Endothelial cell of umbilical vein (primary cell): ENCODE results near the gene TGFBR3. TPM values are rescaled to one million over a fixed set of nuclear protein-coding genes. Genes with fewer than 3 reads are reported as not detected.
A peak's percentile ranks its signal among the peaks of the same experiment; 100 is the strongest.

ENCODE experiments used
- BruUV-seq: library from RNA; stranded (reverse); fragments of 400-500 nt; replicated peaks from 2 replicates; lab custom pipeline; 2021; lab: Mats Ljungman, UMichigan
- CTCF ChIA-PET: fragments of 300-600, 350-600 bp; sonication (Branson Sonifier 250); formaldehyde crosslinking; loops from one replicate; lab custom pipeline; 2021; ENCODE audit warnings: antibody characterized with exemption, inconsistent platforms; lab: Charles Lee
- POLR2A ChIA-PET: fragments of 300-600, 350-600 bp; sonication (Branson Sonifier 250); formaldehyde crosslinking; loops from one replicate; lab custom pipeline; 2021; ENCODE audit warnings: antibody characterized with exemption, inconsistent platforms; lab: Charles Lee
- DNase-seq: peaks from one replicate; pipeline ENCODE4 v3.0.0-alpha.2; 2011; ENCODE audit warnings: low read depth, low spot score
- FAIRE-seq: peaks from 2 replicates; lab custom pipeline; 2011; peaks lifted over from hg19 to GRCh38; lab: Jason Lieb, UNC
- H2AFZ ChIP-seq: 2 replicates; pipeline ENCODE4 v1.6.0; 2012; ENCODE audit warnings: low read depth, low read length, control low read depth, inconsistent platforms
- H3K27ac ChIP-seq: 2 replicates; pipeline ENCODE4 v1.5.1; 2011; ENCODE audit warnings: low read depth, mild to moderate bottlenecking, control low read depth, low read length, moderate library complexity; ENCODE audit not compliant: insufficient read depth
- H3K27me3 ChIP-seq, 2 experiments: 2 replicates each; pipeline versions ENCODE4 v1.6.0 to v1.6.1; 2011; ENCODE audit warnings: low read length in 2 of 2, mixed read lengths in 1 of 2; ENCODE audit not compliant: control insufficient read depth in 2 of 2, insufficient read depth in 2 of 2
- H3K36me3 ChIP-seq, 2 experiments: 2 replicates in 1 of 2; 3 replicates in 1 of 2; pipeline ENCODE4 v1.5.1; 2011; ENCODE audit warnings: low read length in 2 of 2, mild to moderate bottlenecking in 1 of 2, moderate library complexity in 1 of 2; ENCODE audit not compliant: control insufficient read depth in 2 of 2, insufficient read depth in 2 of 2; ENCODE audit errors: extremely low read depth in 1 of 2
- H3K4me1 ChIP-seq: 3 replicates; pipeline ENCODE4 v1.5.1; 2011; ENCODE audit warnings: mild to moderate bottlenecking, low read length; ENCODE audit not compliant: control insufficient read depth, insufficient read depth; ENCODE audit errors: extremely low read depth
- H3K4me2 ChIP-seq: 2 replicates; pipeline ENCODE4 v1.6.1; 2011; ENCODE audit warnings: low read length, control low read depth, mixed read lengths; ENCODE audit not compliant: insufficient read depth
- H3K4me3 ChIP-seq, 3 experiments: fragments of 200-600 bp in 1 of 3; sonication (generic), shearing (Covaris generic) in 1 of 3; replicated peaks in 1 of 3; 2 replicates each; pipeline ENCODE4 v1.5.1; 2011 to 2016; ENCODE audit warnings: control low read depth in 3 of 3, low read length in 3 of 3, mild to moderate bottlenecking in 2 of 3, inconsistent platforms in 1 of 3, low read depth in 1 of 3, moderate library complexity in 1 of 3; ENCODE audit not compliant: insufficient read depth in 1 of 3
- H3K79me2 ChIP-seq: 2 replicates; pipeline ENCODE4 v1.6.0; 2012; ENCODE audit warnings: low read length, inconsistent platforms; ENCODE audit not compliant: control insufficient read depth, insufficient read depth
- H3K9ac ChIP-seq: replicated peaks from 2 replicates; pipeline ENCODE3; 2011; ENCODE audit warnings: low read length, control low read depth; ENCODE audit not compliant: insufficient read depth; ENCODE audit errors: extremely low read depth
- H3K9me1 ChIP-seq: replicated peaks from 3 replicates; pipeline ENCODE4 v1.6.0; 2011; ENCODE audit warnings: mild to moderate bottlenecking, low read length; ENCODE audit not compliant: control insufficient read depth, insufficient read depth; ENCODE audit errors: extremely low read depth
- H3K9me3 ChIP-seq: replicated peaks from 2 replicates; pipeline ENCODE4 v1.5.1; 2012; ENCODE audit warnings: low read length, inconsistent platforms; ENCODE audit not compliant: control insufficient read depth, insufficient read depth
- H4K20me1 ChIP-seq: replicated peaks from 2 replicates; pipeline ENCODE3; 2011; ENCODE audit warnings: mild to moderate bottlenecking, low read length; ENCODE audit not compliant: control insufficient read depth, insufficient read depth; ENCODE audit errors: extremely low read depth
- EZH2 ChIP-seq: IDR thresholded peaks from 2 replicates; pipeline ENCODE4 v1.6.1; 2012; ENCODE audit warnings: borderline replicate concordance, low read depth, mild to moderate bottlenecking, moderate library complexity, low read length, inconsistent platforms; ENCODE audit not compliant: severe bottlenecking
- FOS ChIP-seq: IDR thresholded peaks from 2 replicates; pipeline ENCODE4 v1.6.1; 2011; ENCODE audit warnings: mild to moderate bottlenecking, low read length, moderate library complexity, borderline replicate concordance; ENCODE audit not compliant: insufficient read depth
- GATA2 ChIP-seq: IDR thresholded peaks from 2 replicates; pipeline ENCODE4 v1.7.0; 2011; ENCODE audit warnings: low read depth, mild to moderate bottlenecking, moderate library complexity, mixed read lengths, low read length; ENCODE audit not compliant: insufficient read length, insufficient read depth
- JUN ChIP-seq: IDR thresholded peaks from 2 replicates; pipeline ENCODE4 v1.6.1; 2011; ENCODE audit warnings: borderline replicate concordance, low read depth; ENCODE audit not compliant: insufficient read length, insufficient read depth
- MYC ChIP-seq: IDR thresholded peaks from one replicate; pipeline ENCODE4 v1.6.1; 2011; ENCODE audit warnings: mild to moderate bottlenecking, low read depth, low read length
- POLR2A ChIP-seq: IDR thresholded peaks from 2 replicates; pipeline ENCODE4 v1.6.1; 2012; ENCODE audit warnings: low read depth, mild to moderate bottlenecking, control low read depth, low read length
- POLR2AphosphoS5 ChIP-seq: IDR thresholded peaks from 2 replicates; pipeline ENCODE4 v1.6.1; 2012; ENCODE audit warnings: low read depth, mild to moderate bottlenecking, control low read depth, low read length, moderate library complexity; ENCODE audit not compliant: insufficient read depth
- dilution Hi-C: fragments of 300-500 bp; cut with MboI; formaldehyde crosslinking; loops from one replicate; pipeline ENCODE4 v1.15.0; 2019; ENCODE audit warnings: low sequenced_read_pairs; ENCODE audit not compliant: extremely low pct_ligation_motif_present
- intact Hi-C: fragments of 100-400 bp; cut with micrococcal nuclease; formaldehyde crosslinking; loops from one replicate; pipeline ENCODE4 v1.10.0; 2022
- polyA plus RNA-seq, 4 experiments: library from polyadenylated mRNA; depleted of rRNA in 3 of 4; stranded (reverse) in 3 of 4; unstranded in 1 of 4; fragments of >200 nt; gene quantifications; 2 replicates each; pipeline versions ENCODE4 v1.2.1 to v1.2.3, GENCODE V29; 2011 to 2012; ENCODE audit warnings: missing spikeins in 1 of 4
- total RNA-seq: library from RNA; stranded (reverse); gene quantifications from 2 replicates; pipeline ENCODE4 v1.2.3, GENCODE V29; 2021
- TF ChIP-seq, protein P1 (sequence below): IDR thresholded peaks from 2 replicates; pipeline ENCODE4 v1.6.1; 2011; ENCODE audit not compliant: insufficient read depth, insufficient read length
- TF ChIP-seq, protein P2 (sequence below), 2 donors: IDR thresholded peaks; 1 replicate in 1 of 2; 2 replicates in 1 of 2; pipeline ENCODE4 v1.5.1; 2011; ENCODE audit warnings: low read length in 2 of 2, mild to moderate bottlenecking in 2 of 2, moderate library complexity in 2 of 2, control low read depth in 1 of 2, inconsistent platforms in 1 of 2, low read depth in 1 of 2; ENCODE audit not compliant: insufficient read depth in 1 of 2; ENCODE audit errors: extremely low read depth in 1 of 2

Gene TGFBR3
- total and polyA plus RNA-seq, 2 donors (not counting 3 experiments of a cell fraction or from before 2014, with no cell fraction given): 8.0 to 13.4 TPM

DNA sequence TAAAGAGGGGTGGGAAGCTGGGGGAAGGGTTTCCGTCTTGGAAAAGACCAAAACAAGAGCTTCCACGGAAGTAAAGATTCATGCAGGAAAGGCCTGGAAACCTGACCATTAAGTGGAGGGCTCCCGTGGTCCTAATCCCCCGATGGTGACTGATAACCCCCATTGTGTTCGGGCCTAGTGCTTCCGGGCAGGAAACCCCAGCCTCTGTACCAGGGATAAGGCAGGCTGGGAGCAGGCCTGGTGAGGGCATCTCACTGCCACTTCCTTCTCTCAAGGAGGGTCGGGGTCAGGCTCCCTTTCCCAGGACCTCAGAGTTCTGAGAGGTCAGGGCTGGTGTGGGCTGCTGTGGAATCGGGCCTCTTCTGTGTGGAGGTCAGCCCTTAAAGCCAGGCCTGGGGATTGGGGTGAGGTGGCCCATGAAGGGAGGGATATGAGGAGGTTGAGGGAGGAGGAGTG is 248.4 kb downstream of the TGFBR3 start:
- H2AFZ ChIP-seq: peak overlapping the region; percentile 31
- H3K4me1 ChIP-seq: peaks cover 15% of the 10 kb centered on the region

More for the DNA sequence above, 248.4 kb downstream of the TGFBR3 start:
- peak overlapping the region; percentile 45 for H3K4me2 ChIP-seq
- H3K9ac ChIP-seq: no peak overlapping the region
- BruUV-seq: no TSS peak
- FAIRE-seq: peak; percentile 96
- no peaks in the 10 kb centered on the region for H3K9me1 ChIP-seq
- no peaks in the 10 kb centered on the region for H3K36me3 ChIP-seq
- peak overlapping the region; percentile 50 for H3K27ac ChIP-seq
- no peaks in the 10 kb centered on the region for H3K79me2 ChIP-seq
- POLR2A ChIA-PET: no interaction called here
- H3K4me3 ChIP-seq: no peak overlapping the region
- dilution Hi-C loops (no loop called here), intact Hi-C loops (loop anchor here (5.0 kb wide), 1 partner anchor 250 kb away; the partner anchor contains the start of gene TGFBR3)
- TF ChIP-seq, protein P1, sequence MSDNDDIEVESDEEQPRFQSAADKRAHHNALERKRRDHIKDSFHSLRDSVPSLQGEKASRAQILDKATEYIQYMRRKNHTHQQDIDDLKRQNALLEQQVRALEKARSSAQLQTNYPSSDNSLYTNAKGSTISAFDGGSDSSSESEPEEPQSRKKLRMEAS: no peak
- TF ChIP-seq POLR2AphosphoS5 (peak; percentile 70), EZH2 (no peak), MYC (no peak), FOS (peak; percentile 58), JUN (peak; percentile 37), POLR2A (peak; percentile 29), GATA2 (peak; percentile 99)
- TF ChIP-seq, protein P2, sequence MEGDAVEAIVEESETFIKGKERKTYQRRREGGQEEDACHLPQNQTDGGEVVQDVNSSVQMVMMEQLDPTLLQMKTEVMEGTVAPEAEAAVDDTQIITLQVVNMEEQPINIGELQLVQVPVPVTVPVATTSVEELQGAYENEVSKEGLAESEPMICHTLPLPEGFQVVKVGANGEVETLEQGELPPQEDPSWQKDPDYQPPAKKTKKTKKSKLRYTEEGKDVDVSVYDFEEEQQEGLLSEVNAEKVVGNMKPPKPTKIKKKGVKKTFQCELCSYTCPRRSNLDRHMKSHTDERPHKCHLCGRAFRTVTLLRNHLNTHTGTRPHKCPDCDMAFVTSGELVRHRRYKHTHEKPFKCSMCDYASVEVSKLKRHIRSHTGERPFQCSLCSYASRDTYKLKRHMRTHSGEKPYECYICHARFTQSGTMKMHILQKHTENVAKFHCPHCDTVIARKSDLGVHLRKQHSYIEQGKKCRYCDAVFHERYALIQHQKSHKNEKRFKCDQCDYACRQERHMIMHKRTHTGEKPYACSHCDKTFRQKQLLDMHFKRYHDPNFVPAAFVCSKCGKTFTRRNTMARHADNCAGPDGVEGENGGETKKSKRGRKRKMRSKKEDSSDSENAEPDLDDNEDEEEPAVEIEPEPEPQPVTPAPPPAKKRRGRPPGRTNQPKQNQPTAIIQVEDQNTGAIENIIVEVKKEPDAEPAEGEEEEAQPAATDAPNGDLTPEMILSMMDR (IDR thresholded peaks at IDR 0.05; ENCODE audit: extremely low read depth in 1 of 2, insufficient read depth in 1 of 2, low read depth in 1 of 2, low read length in 2 of 2): no peak
- peaks cover 0 to 4% of the 10 kb centered on the region in 2 experiments for H3K27me3 ChIP-seq
- peak; percentile 85 for DNase-seq
- CTCF ChIA-PET: interaction anchor here (1.5 kb wide), 1 partner anchor 247 kb away, joined by 6 read pairs; no protein-coding TSS in a partner anchor
- H3K9me3 ChIP-seq: no peaks in the 10 kb centered on the region
- no peaks in the 10 kb centered on the region for H4K20me1 ChIP-seq
